ENCODE measurements around the gene DNAJB7.
A peak's percentile ranks its signal among the peaks of the same experiment; 100 is the strongest.
"Not testable (repeated sequence)": the region's sequence is repeated elsewhere in the genome, so short reads cannot be mapped to it uniquely, and the experiment has no call there.

DNAJB7 gene

GRCh38 chr22:40868379-40868778, 6.5 kb upstream of the DNAJB7 start:
- not testable (repeated sequence) for H3K4me3 ChIP-seq (ENCODE audit: low read depth in 1 of 2, low read length in 2 of 2); H3K36me3 ChIP-seq (ENCODE audit: insufficient read depth, low read length); H3K27me3 ChIP-seq (ENCODE audit: control insufficient read depth in 1 of 2, insufficient read depth in 2 of 2, low read length in 2 of 2); H3K27ac ChIP-seq (ENCODE audit: low read depth, low read length); H3K4me1 ChIP-seq (ENCODE audit: insufficient read depth, low read length); H3K9ac ChIP-seq (ENCODE audit: low read length); H3K9me3 ChIP-seq (ENCODE audit: low read length)

- Histone ChIP-seq H3K4me1 (ENCODE audit: insufficient read depth, low read length) (no peaks in the 10 kb centered on the region), H3K27ac (ENCODE audit: low read depth, low read length) (no peak overlapping the region), H3K4me3 (ENCODE audit: low read depth in 1 of 2, low read length in 2 of 2) (no peak overlapping the region), H3K9me3 (ENCODE audit: low read length) (no peaks in the 10 kb centered on the region), H3K27me3 (ENCODE audit: control insufficient read depth in 1 of 2, insufficient read depth in 2 of 2, low read length in 2 of 2) (no peaks in the 10 kb centered on the region), H3K9ac (ENCODE audit: low read length) (no peak overlapping the region), H3K36me3 (ENCODE audit: insufficient read depth, low read length) (peaks cover 8% of the 10 kb centered on the region)
Measured at GRCh38 chr22:40867109-40867508, 5.2 kb upstream of the DNAJB7 start.

- Histone ChIP-seq H3K4me1 (ENCODE audit: insufficient read depth, low read length) (peaks cover 8% of the 10 kb centered on the region), H3K9ac (ENCODE audit: low read length) (no peak overlapping the region), H3K27ac (ENCODE audit: low read depth, low read length) (no peak overlapping the region), H3K36me3 (ENCODE audit: insufficient read depth, low read length) (peaks cover 8% of the 10 kb centered on the region), H3K4me3 (ENCODE audit: low read depth in 1 of 2, low read length in 2 of 2) (no peak overlapping the region), H3K27me3 (ENCODE audit: control insufficient read depth in 1 of 2, insufficient read depth in 2 of 2, low read length in 2 of 2) (no peaks in the 10 kb centered on the region), H3K9me3 (ENCODE audit: low read length) (no peaks in the 10 kb centered on the region)
Measured at GRCh38 chr22:40862537-40862936, 624 bp upstream of the DNAJB7 start.

GRCh38 chr22:40857309-40857855, 4.5 kb downstream of the DNAJB7 start:
- no peaks in the 10 kb centered on the region for H3K9me3 ChIP-seq (ENCODE audit: low read length)
- peaks cover 42% of the 10 kb centered on the region for H3K4me1 ChIP-seq (ENCODE audit: insufficient read depth, low read length)
- peak overlapping the region; percentile 97 for H3K27ac ChIP-seq (ENCODE audit: low read depth, low read length)
- peak overlapping the region; percentile 98 for H3K9ac ChIP-seq (ENCODE audit: low read length)
- peak overlapping the region; percentile 97 to 99 for H3K4me3 ChIP-seq (ENCODE audit: low read depth in 1 of 2, low read length in 2 of 2)
- H3K27me3 ChIP-seq (ENCODE audit: control insufficient read depth in 1 of 2, insufficient read depth in 2 of 2, low read length in 2 of 2): no peaks in the 10 kb centered on the region
- peaks cover 8% of the 10 kb centered on the region for H3K36me3 ChIP-seq (ENCODE audit: insufficient read depth, low read length)

- H3K27me3 ChIP-seq (ENCODE audit: control insufficient read depth in 1 of 2, insufficient read depth in 2 of 2, low read length in 2 of 2): no peaks in the 10 kb centered on the region
- H3K4me1 ChIP-seq (ENCODE audit: insufficient read depth, low read length): peaks cover 47% of the 10 kb centered on the region
- peak within 1 kb of the TSS; percentile 97 to 99 for H3K4me3 ChIP-seq (ENCODE audit: low read depth in 1 of 2, low read length in 2 of 2)
- peaks cover 6% of the 10 kb centered on the region for H3K36me3 ChIP-seq (ENCODE audit: insufficient read depth, low read length)
- no peaks in the 10 kb centered on the region for H3K9me3 ChIP-seq (ENCODE audit: low read length)
- H3K27ac ChIP-seq (ENCODE audit: low read depth, low read length): peak within 1 kb of the TSS; percentile 97
- H3K9ac ChIP-seq (ENCODE audit: low read length): peak within 1 kb of the TSS; percentile 98
Measured at GRCh38 chr22:40856513-40857308, 5.2 kb downstream of the DNAJB7 start, which contains the start of the genes ST13 and XPNPEP3. Gene ST13, minus strand, starts transcription at chr22:40856639. Its CDS starts 99 bp downstream, at chr22:40856540. Gene XPNPEP3, plus strand, starts transcription at chr22:40857148. Its CDS starts 34 bp downstream, at chr22:40857182.

GRCh38 chr22:40855979-40856512, 5.9 kb downstream of the DNAJB7 start:
- Histone ChIP-seq H3K36me3 (ENCODE audit: insufficient read depth, low read length) (peaks cover 3% of the 10 kb centered on the region), H3K9me3 (ENCODE audit: low read length) (no peaks in the 10 kb centered on the region), H3K27ac (ENCODE audit: low read depth, low read length) (peak overlapping the region; percentile 97), H3K4me1 (ENCODE audit: insufficient read depth, low read length) (peaks cover 53% of the 10 kb centered on the region), H3K27me3 (ENCODE audit: control insufficient read depth in 1 of 2, insufficient read depth in 2 of 2, low read length in 2 of 2) (no peaks in the 10 kb centered on the region), H3K9ac (ENCODE audit: low read length) (peak overlapping the region; percentile 87), H3K4me3 (ENCODE audit: low read depth in 1 of 2, low read length in 2 of 2) (peak overlapping the region; percentile 97 to 99)

GRCh38 chr22:40855071-40855978, 6.6 kb downstream of the DNAJB7 start:
- Histone ChIP-seq H3K27ac (ENCODE audit: low read depth, low read length) (peak overlapping the region; percentile 97), H3K4me3 (ENCODE audit: low read depth in 1 of 2, low read length in 2 of 2) (peak overlapping the region; percentile 97 to 99), H3K27me3 (ENCODE audit: control insufficient read depth in 1 of 2, insufficient read depth in 2 of 2, low read length in 2 of 2) (no peaks in the 10 kb centered on the region), H3K4me1 (ENCODE audit: insufficient read depth, low read length) (peaks cover 53% of the 10 kb centered on the region), H3K9me3 (ENCODE audit: low read length) (no peaks in the 10 kb centered on the region), H3K9ac (ENCODE audit: low read length) (peak overlapping the region; percentile 87), H3K36me3 (ENCODE audit: insufficient read depth, low read length) (peaks cover 3% of the 10 kb centered on the region)

- no peaks in the 10 kb centered on the region for H3K9me3 ChIP-seq (ENCODE audit: low read length)
- no peaks in the 10 kb centered on the region for H3K27me3 ChIP-seq (ENCODE audit: control insufficient read depth in 1 of 2, insufficient read depth in 2 of 2, low read length in 2 of 2)
- H3K36me3 ChIP-seq (ENCODE audit: insufficient read depth, low read length): peaks cover 8% of the 10 kb centered on the region
- peaks cover 53% of the 10 kb centered on the region for H3K4me1 ChIP-seq (ENCODE audit: insufficient read depth, low read length)
- no peak overlapping the region for H3K4me3 ChIP-seq (ENCODE audit: low read depth in 1 of 2, low read length in 2 of 2)
- H3K27ac ChIP-seq (ENCODE audit: low read depth, low read length): no peak overlapping the region
- H3K9ac ChIP-seq (ENCODE audit: low read length): no peak overlapping the region
Measured at GRCh38 chr22:40853961-40854360, 8.0 kb downstream of the DNAJB7 start.

- Histone ChIP-seq H3K36me3 (ENCODE audit: insufficient read depth, low read length) (peaks cover 14% of the 10 kb centered on the region), H3K27me3 (ENCODE audit: control insufficient read depth in 1 of 2, insufficient read depth in 2 of 2, low read length in 2 of 2) (no peaks in the 10 kb centered on the region), H3K4me1 (ENCODE audit: insufficient read depth, low read length) (peaks cover 53% of the 10 kb centered on the region), H3K9me3 (ENCODE audit: low read length) (no peaks in the 10 kb centered on the region), H3K4me3 (ENCODE audit: low read depth in 1 of 2, low read length in 2 of 2) (no peak overlapping the region), H3K9ac (ENCODE audit: low read length) (peak overlapping the region; percentile 6), H3K27ac (ENCODE audit: low read depth, low read length) (no peak overlapping the region)
Measured at GRCh38 chr22:40853333-40853732, 8.6 kb downstream of the DNAJB7 start.

- not testable (repeated sequence) for H3K4me1 ChIP-seq (ENCODE audit: insufficient read depth, low read length); H3K9me3 ChIP-seq (ENCODE audit: low read length); H3K27ac ChIP-seq (ENCODE audit: low read depth, low read length); H3K9ac ChIP-seq (ENCODE audit: low read length); H3K4me3 ChIP-seq (ENCODE audit: low read depth in 1 of 2, low read length in 2 of 2); H3K27me3 ChIP-seq (ENCODE audit: control insufficient read depth in 1 of 2, insufficient read depth in 2 of 2, low read length in 2 of 2)
- peaks cover 60% of the 10 kb centered on the region for H3K36me3 ChIP-seq (ENCODE audit: insufficient read depth, low read length)
Measured at GRCh38 chr22:40845816-40846215, 16.1 kb downstream of the DNAJB7 start.

GRCh38 chr22:40844951-40845350, 17.0 kb downstream of the DNAJB7 start:
- Histone ChIP-seq H3K36me3 (ENCODE audit: insufficient read depth, low read length) (peaks cover 61% of the 10 kb centered on the region), H3K9ac (ENCODE audit: low read length) (no peak overlapping the region), H3K4me1 (ENCODE audit: insufficient read depth, low read length) (peaks cover 4% of the 10 kb centered on the region), H3K4me3 (ENCODE audit: low read depth in 1 of 2, low read length in 2 of 2) (no peak overlapping the region), H3K9me3 (ENCODE audit: low read length) (no peaks in the 10 kb centered on the region), H3K27ac (ENCODE audit: low read depth, low read length) (no peak overlapping the region), H3K27me3 (ENCODE audit: control insufficient read depth in 1 of 2, insufficient read depth in 2 of 2, low read length in 2 of 2) (no peaks in the 10 kb centered on the region)
